Stimulated activated naive CD4-positive, alpha-beta T cell (primary cell): Measurements from ENCODE around the gene PAM.
"Not testable (repeated sequence)": the region's sequence is repeated elsewhere in the genome, so short reads cannot be mapped to it uniquely, and the experiment has no call there.

Experiments used
- DNase-seq, 6 experiments: peaks; one replicate each; lab custom pipeline; 2025; lab: John Stamatoyannopoulos, UW

The PAM gene

GRCh38 chr5:102902135-102902448 lies 147.0 kb downstream of the PAM start:
- DNase-seq = no peak

GRCh38 chr5:102902647-102903046 lies 147.5 kb downstream of the PAM start:
- DNase-seq = no peak

- no peak for DNase-seq
Observed at GRCh38 chr5:102903074-102903871, 148.2 kb downstream of the PAM start.

GRCh38 chr5:102905056-102905455 lies 150.0 kb downstream of the PAM start:
- no peak for DNase-seq

GRCh38 chr5:102907099-102907498 lies 152.0 kb downstream of the PAM start:
- not testable (repeated sequence) for DNase-seq

GRCh38 chr5:102910240-102911226 lies 155.4 kb downstream of the PAM start:
- no peak for DNase-seq

- no peak for DNase-seq
Observed at GRCh38 chr5:102911973-102912372, 156.9 kb downstream of the PAM start.

GRCh38 chr5:102916109-102916508 lies 161.0 kb downstream of the PAM start:
- no peak for DNase-seq

- DNase-seq = no peak
Observed at GRCh38 chr5:102918986-102919610, 164.0 kb downstream of the PAM start.

- DNase-seq = no peak
Observed at GRCh38 chr5:102920762-102921161, 165.7 kb downstream of the PAM start.

- DNase-seq = no peak
Observed at GRCh38 chr5:102921341-102922044, 166.4 kb downstream of the PAM start.

- DNase-seq = no peak
Observed at GRCh38 chr5:102922111-102922720, 167.1 kb downstream of the PAM start.

- no peak for DNase-seq
Observed at GRCh38 chr5:102922799-102923477, 167.8 kb downstream of the PAM start.

GRCh38 chr5:102924963-102925362 lies 169.9 kb downstream of the PAM start:
- no peak for DNase-seq

GRCh38 chr5:102927007-102927406 lies 171.9 kb downstream of the PAM start:
- DNase-seq = no peak

- no peak for DNase-seq
Observed at GRCh38 chr5:102930244-102930643, 175.1 kb downstream of the PAM start.

GRCh38 chr5:102931085-102931725 lies 176.1 kb downstream of the PAM start:
- no peak for DNase-seq

GRCh38 chr5:102932781-102933180 lies 177.7 kb downstream of the PAM start:
- DNase-seq = no peak

GRCh38 chr5:102933316-102933715 lies 178.2 kb downstream of the PAM start:
- DNase-seq = no peak

GRCh38 chr5:102933721-102934459 lies 178.8 kb downstream of the PAM start:
- DNase-seq = no peak
